HG03280 (cell line): ENCODE measurements around the gene NEGR1.

Source experiments
- ATAC-seq: cut with Tn5 transposase; IDR thresholded peaks from one replicate; pipeline ENCODE4 v1.9.1; 2021; ENCODE audit warnings: mild to moderate bottlenecking, moderate library complexity; ENCODE audit not compliant: unreplicated experiment

NEGR1 gene

DNA sequence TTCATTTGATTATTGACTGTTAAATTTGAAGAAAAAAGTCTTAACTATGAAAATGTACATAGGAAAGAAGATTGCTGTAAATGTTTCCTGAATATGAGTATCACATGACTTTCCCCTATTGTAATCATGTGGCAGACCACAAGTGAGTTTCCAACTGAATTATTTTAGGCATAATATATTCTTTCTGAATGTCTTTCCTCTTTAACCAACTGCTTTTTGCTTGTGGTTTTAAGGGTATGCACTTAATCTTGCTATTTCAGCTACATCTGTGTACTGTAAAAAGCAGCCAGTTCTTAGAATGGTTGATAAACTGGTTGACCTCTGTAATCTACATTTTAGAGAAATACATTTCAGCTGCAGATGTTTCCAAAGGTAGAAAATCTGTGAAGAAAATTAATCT, 400.7 kb downstream of the NEGR1 start:
- ATAC-seq: no peak

DNA sequence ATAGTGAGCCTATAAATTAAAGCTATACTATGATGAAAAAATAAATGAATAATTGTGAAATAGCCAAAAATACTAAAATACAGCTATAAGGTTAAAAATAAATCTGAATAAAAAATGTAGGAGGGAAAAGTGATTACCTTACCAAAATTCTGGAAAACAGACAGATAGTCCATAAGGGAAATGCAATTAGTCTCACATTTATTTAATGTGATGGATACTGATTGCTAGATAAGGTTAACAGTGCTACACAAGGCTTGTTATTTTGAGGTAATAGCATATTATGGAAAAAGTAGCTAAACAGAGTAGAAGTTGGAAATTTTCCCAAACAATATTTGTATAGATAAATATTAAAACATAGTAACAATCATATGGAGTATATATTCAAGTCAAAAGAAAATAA, 413.0 kb downstream of the NEGR1 start:
- ATAC-seq: no peak

DNA sequence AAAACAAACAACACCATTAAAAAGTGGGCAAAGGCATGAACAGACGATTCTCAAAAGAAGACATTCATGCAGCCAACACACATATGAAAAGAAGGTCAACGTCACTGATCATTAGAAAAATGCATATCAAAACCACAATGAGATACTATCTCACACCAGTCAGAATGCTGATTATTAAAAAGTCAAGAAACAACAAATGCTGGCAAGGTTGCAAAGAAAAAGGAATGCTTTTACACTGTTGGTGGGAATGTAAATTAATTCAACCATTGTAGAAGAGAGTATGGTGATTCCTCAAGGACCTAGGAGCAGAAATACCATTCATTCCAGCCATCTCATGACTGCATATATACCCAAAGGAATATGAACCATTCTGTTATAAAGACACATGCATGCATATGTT, 419.6 kb downstream of the NEGR1 start:
- ATAC-seq: no peak

DNA sequence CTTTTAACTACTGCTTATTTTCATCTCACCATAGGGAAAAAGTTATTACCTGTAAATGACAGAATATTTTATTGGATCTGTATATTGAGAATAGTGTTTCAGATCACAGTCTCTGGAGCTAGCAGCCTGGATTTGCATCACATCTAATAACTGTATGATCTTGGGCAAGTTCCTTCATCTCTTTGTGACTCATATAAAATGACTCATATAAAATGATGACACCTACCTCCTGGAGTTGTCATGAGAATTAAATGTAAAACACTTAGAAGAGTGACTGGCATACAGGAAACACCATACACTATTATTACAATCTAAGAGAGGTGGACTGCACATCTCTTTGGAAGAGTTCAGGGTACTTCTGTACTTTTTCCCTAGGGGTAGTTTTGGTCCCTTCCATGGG, 421.3 kb downstream of the NEGR1 start:
- no peak for ATAC-seq

DNA sequence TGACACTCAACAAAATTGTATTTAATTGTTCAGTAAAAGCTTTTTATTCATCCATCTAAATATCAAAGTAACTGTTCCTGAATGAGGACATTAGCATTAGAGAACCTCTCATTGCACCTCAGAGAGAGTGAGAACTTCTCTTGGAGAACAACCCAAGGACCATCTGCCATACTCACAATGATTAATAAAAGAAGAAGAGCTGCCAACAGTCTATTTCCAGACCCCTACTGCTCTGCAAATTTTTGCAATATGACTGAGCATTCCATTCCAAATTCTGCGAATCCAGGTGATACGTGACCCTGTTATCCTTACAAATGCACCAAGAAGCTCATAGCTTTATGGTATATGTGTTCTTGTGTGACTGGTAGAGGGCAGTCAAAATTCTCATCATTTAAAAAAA, 422.5 kb downstream of the NEGR1 start:
- no peak for ATAC-seq

DNA sequence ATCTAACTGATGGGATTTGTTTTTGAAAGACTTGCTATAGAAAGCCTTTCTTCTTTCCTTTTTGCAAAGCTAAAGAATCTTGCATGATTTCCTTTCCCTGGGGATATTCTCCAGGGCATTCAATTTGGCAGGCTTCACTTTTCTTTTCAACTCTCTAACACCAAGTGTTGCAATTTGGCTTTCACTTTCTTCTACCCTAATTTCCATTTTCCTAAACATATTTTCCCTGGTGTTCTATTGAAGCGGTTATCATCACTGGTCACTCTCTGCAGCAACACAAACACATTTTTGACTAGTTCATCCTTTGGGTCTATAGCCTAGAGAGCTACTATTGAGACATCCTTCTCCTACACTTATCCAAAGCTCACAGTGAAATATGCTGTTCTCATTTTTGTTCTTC, 424.5 kb downstream of the NEGR1 start:
- no peak for ATAC-seq

DNA sequence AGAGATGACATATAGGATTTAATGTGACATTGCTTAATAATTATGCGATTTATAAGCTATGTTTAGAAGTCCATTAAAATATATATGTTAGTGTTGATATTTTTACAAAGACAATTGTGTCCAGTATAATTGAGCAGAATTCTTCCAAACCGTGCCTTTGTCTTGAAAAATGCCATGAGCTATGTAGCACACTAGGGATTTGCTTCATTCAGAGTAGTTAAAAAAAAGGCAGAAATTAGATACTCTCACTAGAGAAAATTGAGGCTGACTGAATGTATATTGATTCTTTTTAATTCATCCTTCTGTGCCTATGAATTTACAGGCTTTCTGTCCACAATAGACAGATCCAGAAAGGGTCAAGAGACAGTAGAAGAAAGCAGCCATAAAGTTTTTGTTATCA, 429.0 kb downstream of the NEGR1 start:
- no peak for ATAC-seq

DNA sequence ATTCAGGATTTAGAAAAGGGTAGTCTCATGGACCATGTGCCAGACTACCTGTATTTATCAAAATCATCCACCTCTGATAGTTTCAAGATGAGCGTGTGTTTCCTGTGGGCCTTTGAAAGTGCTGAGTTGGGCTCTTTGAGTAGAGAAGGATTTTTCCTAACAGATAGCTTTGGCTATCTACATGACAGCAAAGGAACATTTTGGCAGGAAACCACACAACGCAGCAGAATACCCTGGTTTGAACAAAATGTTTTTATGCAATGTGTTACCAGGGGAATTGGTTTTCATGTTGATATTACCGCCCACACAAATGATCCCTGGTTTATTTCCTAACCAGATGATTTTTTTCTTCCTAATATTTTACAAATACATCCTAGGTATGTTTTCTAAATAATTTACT, 431.4 kb downstream of the NEGR1 start:
- no peak for ATAC-seq

DNA sequence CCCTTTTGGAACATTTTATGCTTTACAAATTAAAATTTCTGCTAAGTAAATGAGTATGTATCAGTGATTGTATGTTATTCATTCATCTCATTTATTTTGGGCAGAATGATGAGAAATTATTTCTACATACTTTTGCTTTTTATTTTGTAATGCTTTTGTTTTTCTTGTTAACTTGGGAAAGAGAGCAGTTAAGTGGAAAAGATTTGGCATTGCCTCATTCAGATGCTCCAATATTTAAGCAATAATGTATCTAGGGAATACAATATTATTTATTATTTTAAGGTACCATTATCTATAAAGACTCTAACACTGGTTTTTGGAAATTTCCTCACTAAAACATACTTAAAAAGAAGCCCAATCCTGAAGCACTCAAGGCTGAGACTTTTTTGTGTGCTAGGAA, 431.8 kb downstream of the NEGR1 start:
- ATAC-seq: no peak

DNA sequence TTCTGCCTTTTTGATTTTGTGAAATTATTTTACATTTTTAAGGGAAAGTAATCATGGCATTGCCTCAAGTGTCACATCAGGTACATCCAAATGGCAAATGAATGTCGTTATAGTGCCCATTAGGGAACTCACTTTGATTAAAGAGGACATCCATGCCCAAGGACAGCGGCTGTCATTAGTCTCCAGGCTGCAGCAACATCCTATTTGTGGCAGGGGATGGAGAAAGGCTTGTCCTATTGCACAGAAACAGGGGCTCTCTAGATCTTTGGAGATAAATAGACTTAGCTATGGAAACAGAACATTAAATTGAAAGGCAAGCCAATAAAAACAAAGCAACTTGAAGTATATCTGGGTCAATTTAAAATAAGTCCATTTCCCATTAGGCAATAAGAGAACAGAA, 439.3 kb downstream of the NEGR1 start:
- no peak for ATAC-seq

DNA sequence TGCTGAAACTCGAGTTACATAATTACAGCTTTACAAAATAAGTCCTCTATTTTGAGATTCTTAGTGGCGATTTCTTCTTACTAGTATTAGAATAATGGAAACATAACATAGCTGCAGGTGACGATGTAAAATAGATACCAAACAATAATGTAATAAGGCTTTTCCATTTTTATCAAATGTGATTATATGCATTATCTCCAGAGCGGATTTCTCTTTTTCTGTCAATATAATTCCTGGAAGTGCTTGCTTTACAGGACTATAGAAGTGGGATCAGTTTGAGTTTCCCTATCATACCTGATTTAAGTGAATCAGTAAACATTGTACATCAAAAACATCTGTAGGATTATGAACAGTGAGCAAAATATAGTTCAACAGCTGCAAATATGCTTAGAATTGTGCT, 442.5 kb downstream of the NEGR1 start:
- ATAC-seq: no peak

DNA sequence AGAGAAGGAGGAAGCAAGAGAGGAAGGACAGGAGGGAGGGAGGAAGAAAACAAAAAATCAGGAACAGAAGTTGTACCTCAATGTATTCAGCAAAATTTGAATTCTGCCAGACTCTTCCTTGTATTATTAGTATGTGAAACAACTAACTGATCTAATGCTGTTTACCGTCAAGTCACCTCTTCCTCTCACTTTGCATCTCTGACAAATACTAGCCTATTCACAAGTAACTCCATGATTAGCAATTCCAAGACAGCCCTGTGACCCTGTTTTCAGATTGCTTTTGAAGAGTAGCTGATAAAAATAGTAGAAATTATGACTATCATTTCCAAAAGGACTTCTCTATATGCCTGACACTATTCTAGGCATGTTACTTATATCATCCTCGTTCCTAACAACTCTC, 445.4 kb downstream of the NEGR1 start:
- no peak for ATAC-seq

DNA sequence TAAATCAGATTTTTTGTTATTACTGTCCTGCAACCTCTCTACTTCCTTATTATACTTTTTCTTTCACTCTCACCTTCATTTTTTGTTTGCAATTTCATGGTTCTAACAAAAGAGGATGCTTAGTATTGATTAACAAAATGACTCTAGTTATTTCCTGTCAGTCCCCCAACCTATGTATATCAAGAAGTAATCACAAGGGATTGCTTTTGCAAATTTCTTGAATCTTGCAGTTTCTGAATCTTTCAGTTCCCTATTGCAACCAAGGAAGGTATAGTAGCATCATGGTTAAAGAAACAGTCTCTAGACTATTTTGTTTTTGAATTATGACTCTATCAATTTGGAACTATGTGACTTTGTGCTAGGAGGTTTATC, 446.9 kb downstream of the NEGR1 start:
- no peak for ATAC-seq

DNA sequence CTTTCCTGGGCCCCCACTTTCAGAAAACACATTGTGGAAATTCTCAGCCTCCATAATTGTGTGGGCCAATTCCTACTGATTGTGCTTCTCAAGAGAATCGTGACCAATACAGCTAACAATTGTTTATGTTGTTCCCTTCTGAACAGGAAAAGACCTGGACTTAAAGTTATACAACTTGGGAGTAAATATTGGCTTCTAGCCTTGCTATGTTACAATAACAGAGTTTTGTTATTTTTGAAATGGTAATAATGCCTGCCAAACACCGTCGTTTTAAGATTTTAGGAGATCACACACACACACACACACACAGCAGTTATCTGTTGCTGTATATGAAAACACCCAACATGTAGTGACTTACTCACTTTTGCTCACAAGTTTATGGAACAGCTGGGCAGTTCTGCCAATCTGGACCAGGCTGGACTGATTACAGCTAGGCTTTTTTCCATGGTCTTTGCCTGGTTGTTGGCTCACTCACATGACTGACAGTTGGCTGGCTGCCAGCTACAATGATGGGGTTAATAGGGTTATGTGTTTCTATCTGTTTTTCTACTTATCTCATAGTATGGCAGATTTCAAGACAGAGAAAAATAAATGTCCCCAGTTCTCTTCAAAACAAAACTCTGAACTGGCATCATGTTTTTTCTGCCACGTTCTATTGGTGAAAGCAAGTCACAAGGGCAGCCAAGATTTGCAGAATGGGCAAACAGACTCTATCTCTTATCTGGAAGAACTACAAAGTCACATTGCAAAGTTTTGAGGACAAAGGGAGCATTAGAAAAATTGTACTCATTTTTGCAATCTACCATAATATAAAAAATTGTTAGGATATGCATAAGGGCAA, 447.5 kb downstream of the NEGR1 start:
- ATAC-seq: no peak

DNA sequence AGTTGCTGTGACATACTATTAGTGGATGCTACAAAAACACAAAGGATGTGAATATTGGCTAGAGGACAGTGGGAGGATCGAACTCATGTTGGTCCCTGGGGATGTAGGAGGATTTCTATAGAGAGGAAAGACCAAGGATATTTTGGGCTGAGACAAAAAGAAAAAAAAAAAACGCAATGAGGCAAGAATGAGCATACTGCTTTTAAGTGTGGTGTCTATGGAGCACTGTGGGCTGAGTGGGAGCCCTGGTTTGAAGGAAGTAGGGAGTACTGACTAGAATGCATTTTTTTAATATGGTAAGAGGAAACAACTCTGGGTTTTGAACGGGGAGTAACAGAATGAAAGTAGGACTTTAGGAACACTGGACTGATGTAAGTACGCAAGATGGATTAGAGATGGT, 450.7 kb downstream of the NEGR1 start:
- ATAC-seq: no peak

DNA sequence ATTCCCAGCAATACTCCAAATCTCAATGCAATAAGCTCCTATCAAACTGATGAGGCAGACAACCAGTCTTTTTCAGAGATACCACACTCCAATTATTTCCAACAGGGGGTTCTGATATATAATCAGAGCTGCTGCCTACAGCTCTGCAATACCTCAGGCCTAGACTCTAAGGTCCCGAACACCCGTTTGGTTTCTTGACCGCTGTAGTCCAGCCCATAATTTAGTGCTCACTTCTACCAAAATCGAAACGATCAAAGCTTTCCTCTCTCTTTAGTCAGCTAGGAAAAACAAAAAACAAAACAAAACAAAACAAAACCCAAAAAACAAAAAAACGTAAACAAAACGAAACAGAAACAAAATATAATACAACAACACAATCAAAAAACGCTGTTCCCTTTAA, 453.0 kb downstream of the NEGR1 start:
- ATAC-seq: no peak

DNA sequence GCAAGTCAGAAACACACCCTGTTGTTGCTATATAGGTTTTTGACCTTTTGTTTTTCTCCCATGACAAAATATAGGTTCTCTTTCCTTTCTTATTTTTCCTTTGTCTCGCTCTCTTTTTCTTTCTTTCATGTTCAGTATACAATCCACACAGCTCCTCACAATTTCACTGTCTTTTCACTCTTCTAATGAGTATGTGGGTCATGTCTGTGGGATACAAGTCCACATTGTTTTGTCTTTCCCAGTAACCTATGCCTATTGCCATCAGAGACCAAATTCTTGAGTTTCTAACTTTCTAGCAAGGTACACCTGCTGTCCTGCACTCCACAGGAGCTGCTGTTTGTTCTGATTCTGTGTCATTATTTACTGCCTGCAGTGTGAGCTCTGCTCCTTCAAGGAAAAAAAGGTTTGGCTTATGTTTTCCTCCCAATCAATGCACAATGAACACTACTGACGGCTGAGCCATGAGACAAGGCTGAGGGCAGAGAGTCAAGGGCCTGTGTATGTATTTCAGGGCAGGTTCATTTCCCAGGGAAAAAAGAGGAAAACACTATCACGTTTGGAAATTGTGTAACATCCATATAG, 453.8 kb downstream of the NEGR1 start:
- ATAC-seq: no peak

DNA sequence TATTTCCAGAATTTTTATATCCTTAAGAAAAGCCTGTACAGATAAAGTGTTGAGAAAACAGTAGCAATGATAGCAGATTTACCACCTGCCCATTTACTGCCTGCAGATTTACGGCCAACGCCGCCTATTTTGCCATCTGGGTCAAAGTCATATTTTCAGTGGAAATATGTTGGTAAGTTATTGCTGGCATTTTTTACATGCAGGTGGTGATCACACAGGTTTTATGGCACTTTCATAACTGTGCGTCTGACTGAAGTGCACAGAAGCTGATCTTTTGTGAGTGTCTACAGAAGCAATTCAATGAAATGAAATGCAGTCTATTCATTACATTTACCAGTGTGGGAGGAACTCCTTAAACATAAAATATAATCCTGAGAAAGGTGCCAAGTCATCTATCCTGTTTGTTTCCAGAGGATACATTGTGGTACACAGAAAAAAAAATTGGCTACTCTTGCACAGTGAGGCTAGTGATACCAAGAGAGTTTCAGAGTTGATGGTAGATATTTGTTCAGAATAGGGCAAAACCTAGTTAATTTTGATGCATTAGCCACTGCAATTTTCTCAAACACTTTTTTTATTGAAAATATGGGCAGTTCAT, 458.5 kb downstream of the NEGR1 start:
- ATAC-seq: no peak

DNA sequence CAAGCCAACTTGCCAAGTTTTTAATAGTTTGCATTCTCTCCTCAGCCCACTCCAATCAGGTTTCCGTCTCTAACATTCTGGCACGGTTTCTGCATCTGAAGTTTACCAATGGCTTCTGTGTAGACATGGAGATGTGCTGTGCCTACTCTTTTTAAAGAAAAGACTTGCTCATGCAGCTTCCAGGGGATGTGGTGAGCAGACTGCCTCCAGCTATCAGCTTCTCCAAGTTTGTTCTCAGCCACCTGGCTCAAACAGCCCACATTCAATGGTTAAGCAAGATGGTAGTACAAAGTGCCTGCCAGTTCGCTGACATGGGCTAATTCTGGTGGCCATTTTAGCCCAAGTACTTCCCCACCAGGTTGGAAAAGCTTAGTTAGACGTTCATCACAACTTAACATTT, 465.3 kb downstream of the NEGR1 start:
- ATAC-seq: no peak

DNA sequence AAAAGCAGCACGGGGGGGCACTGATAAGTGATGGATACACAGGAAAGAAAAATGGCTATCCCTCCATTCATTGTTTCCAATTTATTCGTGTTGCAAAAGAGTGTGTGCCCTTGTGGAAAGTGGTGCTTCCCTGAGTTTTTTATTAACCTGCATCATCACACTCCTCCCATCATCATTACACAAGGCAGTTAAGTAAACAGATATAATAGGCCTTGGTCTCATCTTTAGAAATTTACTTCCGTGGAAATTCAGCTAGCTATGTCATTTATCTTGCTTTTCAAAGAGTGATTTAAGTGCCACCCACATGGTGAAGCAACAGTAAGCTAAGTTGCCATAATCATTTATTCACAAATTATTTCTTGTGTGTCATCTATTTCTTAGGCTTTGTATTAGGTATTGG, 473.3 kb downstream of the NEGR1 start:
- ATAC-seq: no peak

DNA sequence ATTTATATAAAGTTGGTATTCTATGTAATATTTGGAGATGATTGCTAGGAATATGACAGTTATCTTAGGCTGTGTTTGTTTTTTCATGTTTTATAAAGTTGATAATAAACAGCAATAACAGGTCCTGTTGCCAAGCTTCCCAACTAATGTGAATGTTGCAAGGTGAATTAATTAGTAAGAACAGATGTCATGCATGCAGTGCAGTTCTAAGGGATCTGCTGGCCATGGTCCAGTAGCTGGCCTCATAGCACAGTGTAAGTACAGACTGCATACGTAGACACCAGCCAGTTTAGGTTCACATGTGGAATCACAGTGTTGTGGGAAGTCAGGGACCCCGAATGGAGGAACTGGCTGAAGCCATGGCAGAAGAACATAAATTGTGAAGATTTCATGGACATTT, 478.2 kb downstream of the NEGR1 start:
- ATAC-seq: no peak

DNA sequence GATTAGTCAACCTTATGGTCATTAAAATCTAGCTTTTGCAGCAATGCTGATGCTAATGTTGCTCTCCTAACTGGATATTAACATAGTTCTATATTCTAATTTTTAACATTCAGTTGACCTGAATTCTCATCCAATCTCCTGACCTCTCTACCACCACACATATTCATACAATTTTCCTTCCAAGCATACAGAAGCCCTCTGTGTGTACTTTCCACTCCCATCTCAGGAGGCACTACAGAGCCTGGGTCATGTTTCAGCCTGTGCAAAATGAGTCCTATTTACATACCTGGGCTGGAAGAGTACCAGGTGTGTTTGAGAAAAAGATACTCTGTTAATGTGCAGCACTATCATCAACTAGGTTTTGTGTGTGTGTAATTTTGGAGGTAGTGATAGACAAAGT, 486.3 kb downstream of the NEGR1 start:
- ATAC-seq: no peak

DNA sequence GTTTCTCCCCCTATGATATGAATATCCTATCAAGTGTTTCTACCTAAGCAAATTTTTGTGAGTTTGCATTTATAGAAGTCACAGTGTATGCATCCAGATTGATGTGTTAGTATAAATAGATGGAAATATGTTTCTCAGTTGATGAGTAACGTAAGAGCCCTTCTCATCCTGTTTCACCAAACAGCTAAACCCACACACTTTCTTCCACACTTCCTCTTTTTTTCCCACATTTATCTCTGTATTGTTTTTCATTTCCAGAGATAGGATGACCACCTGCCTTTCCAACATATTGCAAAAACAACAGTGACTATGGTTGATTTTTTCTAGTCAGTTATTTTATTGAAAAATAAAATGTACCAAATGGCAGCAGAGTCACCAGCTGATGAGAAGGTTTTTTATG, 490.1 kb downstream of the NEGR1 start:
- no peak for ATAC-seq
